ENCODE results near the gene SAFB.

SAFB gene

GRCh38 chr19:5612891-5613865 lies 9.7 kb upstream of the SAFB start:
- peaks cover 51 to 90% of the 10 kb centered on the region in 2 donors for H3K36me3 ChIP-seq (replicated peaks in 1 of 2; ENCODE audit: control insufficient read depth in 2 of 2, insufficient read depth in 2 of 2, low read length in 2 of 2)
- H3K4ac ChIP-seq (ENCODE audit: low read length) = no peak overlapping the region

GRCh38 chr19:5615756-5616327 lies 7.0 kb upstream of the SAFB start:
- H3K36me3 ChIP-seq (replicated peaks in 1 of 2; ENCODE audit: control insufficient read depth in 2 of 2, insufficient read depth in 2 of 2, low read length in 2 of 2) = peaks cover 48 to 90% of the 10 kb centered on the region in 2 donors
- H3K4ac ChIP-seq (ENCODE audit: low read length) = no peak overlapping the region
- H2BK12ac ChIP-seq (ENCODE audit: low read length) = no peak overlapping the region
- H2BK15ac ChIP-seq (ENCODE audit: low read length) = no peak overlapping the region
- no peaks in the 10 kb centered on the region for H3K27me3 ChIP-seq (ENCODE audit: control insufficient read depth in 3 of 3, insufficient read depth in 3 of 3, low read depth in 1 of 3, low read length in 3 of 3)
- WGBS, 2 donors (ENCODE audit: extremely low coverage in 2 of 2, insufficient read length in 2 of 2, insufficient replicate concordance in 1 of 2) = no CpG with 5 or more reads among the region's 17 CpGs
- H2BK5ac ChIP-seq (ENCODE audit: low read length) = no peak overlapping the region
- H3K79me1 ChIP-seq (ENCODE audit: low read depth, low read length) = peaks cover 3% of the 10 kb centered on the region
- no peak overlapping the region for H2AFZ ChIP-seq (ENCODE audit: low read length)
- H3K27ac ChIP-seq (replicated peaks; ENCODE audit: low read length) = no peak overlapping the region
- no peak overlapping the region for H3K18ac ChIP-seq (ENCODE audit: low read length)
- no peak overlapping the region for H2AK5ac ChIP-seq (ENCODE audit: low read depth, low read length)
- H3K9ac ChIP-seq (ENCODE audit: low read depth, low read length, poor library complexity) = no peak overlapping the region
- peaks cover 0 to 3% of the 10 kb centered on the region in 2 donors for H3K4me1 ChIP-seq (ENCODE audit: control insufficient read depth in 2 of 2, insufficient read depth in 1 of 2, low read depth in 1 of 2, low read length in 2 of 2)
- no peak overlapping the region for H2BK120ac ChIP-seq (ENCODE audit: low read depth, low read length)
- no peak overlapping the region for H3K4me3 ChIP-seq (ENCODE audit: low read length in 2 of 2)
- no peaks in the 10 kb centered on the region for H3K9me3 ChIP-seq (replicated peaks in 1 of 2; ENCODE audit: control insufficient read depth in 2 of 2, insufficient read depth in 1 of 2, low read depth in 1 of 2, low read length in 2 of 2)
- no peak for DNase-seq (ENCODE audit: low spot score)
- no peak overlapping the region for H4K8ac ChIP-seq (ENCODE audit: low read depth, low read length)
- no peak overlapping the region for H3K14ac ChIP-seq (ENCODE audit: low read length)
- H4K91ac ChIP-seq (ENCODE audit: low read depth, low read length, poor library complexity) = no peak overlapping the region
- no peak overlapping the region for H3K23ac ChIP-seq (ENCODE audit: low read depth, low read length, poor library complexity)
- H3K4me2 ChIP-seq (ENCODE audit: insufficient read depth, low read length, poor library complexity, severe bottlenecking) = no peak overlapping the region

More at GRCh38 chr19:5612891-5613865, 9.7 kb upstream of the SAFB start:
- H2BK15ac ChIP-seq (ENCODE audit: low read length) = no peak overlapping the region
- no peak overlapping the region for H4K8ac ChIP-seq (ENCODE audit: low read depth, low read length)
- H2AK5ac ChIP-seq (ENCODE audit: low read depth, low read length) = no peak overlapping the region
- H3K4me1 ChIP-seq (ENCODE audit: control insufficient read depth in 2 of 2, insufficient read depth in 1 of 2, low read depth in 1 of 2, low read length in 2 of 2) = no peaks in the 10 kb centered on the region
- no peak overlapping the region for H3K4me2 ChIP-seq (ENCODE audit: insufficient read depth, low read length, poor library complexity, severe bottlenecking)
- no peak overlapping the region for H2BK120ac ChIP-seq (ENCODE audit: low read depth, low read length)
- H3K79me1 ChIP-seq (ENCODE audit: low read depth, low read length) = peaks cover 8% of the 10 kb centered on the region
- H3K14ac ChIP-seq (ENCODE audit: low read length) = no peak overlapping the region
- H3K9ac ChIP-seq (ENCODE audit: low read depth, low read length, poor library complexity) = no peak overlapping the region
- H3K18ac ChIP-seq (ENCODE audit: low read length) = no peak overlapping the region
- no peak overlapping the region for H2BK12ac ChIP-seq (ENCODE audit: low read length)
- H4K91ac ChIP-seq (ENCODE audit: low read depth, low read length, poor library complexity) = no peak overlapping the region
- DNase-seq (ENCODE audit: low spot score) = no peak
- WGBS, 2 donors (ENCODE audit: extremely low coverage in 2 of 2, insufficient read length in 2 of 2, insufficient replicate concordance in 1 of 2) = no CpG with 5 or more reads among the region's 15 CpGs
- no peak overlapping the region for H2AFZ ChIP-seq (ENCODE audit: low read length)
- no peak overlapping the region for H3K4me3 ChIP-seq (ENCODE audit: low read length in 2 of 2)
- no peaks in the 10 kb centered on the region for H3K9me3 ChIP-seq (replicated peaks in 1 of 2; ENCODE audit: control insufficient read depth in 2 of 2, insufficient read depth in 1 of 2, low read depth in 1 of 2, low read length in 2 of 2)
- no peaks in the 10 kb centered on the region for H3K27me3 ChIP-seq (ENCODE audit: control insufficient read depth in 3 of 3, insufficient read depth in 3 of 3, low read depth in 1 of 3, low read length in 3 of 3)
- H2BK5ac ChIP-seq (ENCODE audit: low read length) = no peak overlapping the region
- H3K27ac ChIP-seq (replicated peaks; ENCODE audit: low read length) = no peak overlapping the region
- no peak overlapping the region for H3K23ac ChIP-seq (ENCODE audit: low read depth, low read length, poor library complexity)

GRCh38 chr19:5617080-5617479 lies 5.8 kb upstream of the SAFB start:
- WGBS, 2 donors (ENCODE audit: extremely low coverage in 2 of 2, insufficient read length in 2 of 2, insufficient replicate concordance in 1 of 2) = no CpG with 5 or more reads among the region's 1 CpG
- H3K14ac ChIP-seq (ENCODE audit: low read length) = no peak overlapping the region
- H4K8ac ChIP-seq (ENCODE audit: low read depth, low read length) = no peak overlapping the region
- no peak overlapping the region for H2BK5ac ChIP-seq (ENCODE audit: low read length)
- H3K4me3 ChIP-seq (ENCODE audit: low read length in 2 of 2) = no peak overlapping the region
- no peak overlapping the region for H3K4me2 ChIP-seq (ENCODE audit: insufficient read depth, low read length, poor library complexity, severe bottlenecking)
- H3K4me1 ChIP-seq (ENCODE audit: control insufficient read depth in 2 of 2, insufficient read depth in 1 of 2, low read depth in 1 of 2, low read length in 2 of 2) = peaks cover 5 to 12% of the 10 kb centered on the region in 2 donors
- no peaks in the 10 kb centered on the region for H3K27me3 ChIP-seq (ENCODE audit: control insufficient read depth in 3 of 3, insufficient read depth in 3 of 3, low read depth in 1 of 3, low read length in 3 of 3)
- H3K9me3 ChIP-seq (replicated peaks in 1 of 2; ENCODE audit: control insufficient read depth in 2 of 2, insufficient read depth in 1 of 2, low read depth in 1 of 2, low read length in 2 of 2) = no peaks in the 10 kb centered on the region
- no peak overlapping the region for H3K9ac ChIP-seq (ENCODE audit: low read depth, low read length, poor library complexity)
- H3K36me3 ChIP-seq (replicated peaks in 1 of 2; ENCODE audit: control insufficient read depth in 2 of 2, insufficient read depth in 2 of 2, low read length in 2 of 2) = peaks cover 49 to 92% of the 10 kb centered on the region in 2 donors
- no peak overlapping the region for H3K4ac ChIP-seq (ENCODE audit: low read length)
- no peak overlapping the region for H2BK120ac ChIP-seq (ENCODE audit: low read depth, low read length)
- no peak overlapping the region for H2AFZ ChIP-seq (ENCODE audit: low read length)
- no peak overlapping the region for H2BK15ac ChIP-seq (ENCODE audit: low read length)
- DNase-seq (ENCODE audit: low spot score) = no peak
- no peak overlapping the region for H4K91ac ChIP-seq (ENCODE audit: low read depth, low read length, poor library complexity)
- peaks cover 10% of the 10 kb centered on the region for H3K79me1 ChIP-seq (ENCODE audit: low read depth, low read length)
- no peak overlapping the region for H2AK5ac ChIP-seq (ENCODE audit: low read depth, low read length)
- H3K23ac ChIP-seq (ENCODE audit: low read depth, low read length, poor library complexity) = no peak overlapping the region
- H2BK12ac ChIP-seq (ENCODE audit: low read length) = no peak overlapping the region
- H3K18ac ChIP-seq (ENCODE audit: low read length) = no peak overlapping the region
- no peak overlapping the region for H3K27ac ChIP-seq (replicated peaks; ENCODE audit: low read length)

- Histone ChIP-seq H3K4me2 (ENCODE audit: insufficient read depth, low read length, poor library complexity, severe bottlenecking) (no peak overlapping the region), H3K4me3 (ENCODE audit: low read length in 2 of 2) (no peak overlapping the region), H3K4me1 (ENCODE audit: control insufficient read depth in 2 of 2, insufficient read depth in 1 of 2, low read depth in 1 of 2, low read length in 2 of 2) (peaks cover 5 to 12% of the 10 kb centered on the region in 2 donors), H2BK120ac (ENCODE audit: low read depth, low read length) (no peak overlapping the region), H3K36me3 (replicated peaks in 1 of 2; ENCODE audit: control insufficient read depth in 2 of 2, insufficient read depth in 2 of 2, low read length in 2 of 2) (peaks cover 37 to 77% of the 10 kb centered on the region in 2 donors), H3K18ac (ENCODE audit: low read length) (no peak overlapping the region), H3K27me3 (ENCODE audit: control insufficient read depth in 3 of 3, insufficient read depth in 3 of 3, low read depth in 1 of 3, low read length in 3 of 3) (no peaks in the 10 kb centered on the region), H2AK5ac (ENCODE audit: low read depth, low read length) (no peak overlapping the region), H4K91ac (ENCODE audit: low read depth, low read length, poor library complexity) (no peak overlapping the region), H3K27ac (replicated peaks; ENCODE audit: low read length) (no peak overlapping the region), H2AFZ (ENCODE audit: low read length) (no peak overlapping the region), H3K14ac (ENCODE audit: low read length) (no peak overlapping the region), H2BK12ac (ENCODE audit: low read length) (no peak overlapping the region), H3K23ac (ENCODE audit: low read depth, low read length, poor library complexity) (no peak overlapping the region), H3K9me3 (replicated peaks in 1 of 2; ENCODE audit: control insufficient read depth in 2 of 2, insufficient read depth in 1 of 2, low read depth in 1 of 2, low read length in 2 of 2) (no peaks in the 10 kb centered on the region), H4K8ac (ENCODE audit: low read depth, low read length) (no peak overlapping the region), H3K4ac (ENCODE audit: low read length) (no peak overlapping the region), H2BK15ac (ENCODE audit: low read length) (no peak overlapping the region), H3K9ac (ENCODE audit: low read depth, low read length, poor library complexity) (no peak overlapping the region), H2BK5ac (ENCODE audit: low read length) (no peak overlapping the region), H3K79me1 (ENCODE audit: low read depth, low read length) (peaks cover 12% of the 10 kb centered on the region)
- DNase-seq (ENCODE audit: low spot score) = no peak
- no CpG with 5 or more reads among the region's 9 CpGs for WGBS, 2 donors (ENCODE audit: extremely low coverage in 2 of 2, insufficient read length in 2 of 2, insufficient replicate concordance in 1 of 2)
Measured at GRCh38 chr19:5618591-5618990, 4.3 kb upstream of the SAFB start.

Measured in neuronal stem cell (in vitro differentiated cells).